ENCODE data around the gene PLS1. TPM values are rescaled to one million over a fixed set of nuclear protein-coding genes. Genes with fewer than 3 reads are reported as not detected.
"Not testable (repeated sequence)": the region's sequence is repeated elsewhere in the genome, so short reads cannot be mapped to it uniquely, and the experiment has no call there.

The PLS1 gene
- total and polyA plus RNA-seq, 7 experiments from 2014 or later = 1.6 to 6.4 (median 2.5) TPM

GRCh38 chr3:142601713-142602112, 5.5 kb downstream of the PLS1 start:
- peaks cover 0 to 1% (median 0%) of the 10 kb centered on the region in 11 donors for H3K9me3 Mint-ChIP-seq
- ATAC-seq = no peak
- Histone ChIP-seq H3K27me3 (ENCODE audit: control insufficient read depth in 2 of 2, insufficient read depth in 2 of 2, low read length in 2 of 2) (no peaks in the 10 kb centered on the region), H3K4me1 (ENCODE audit: control insufficient read depth in 2 of 2, insufficient read depth in 2 of 2, low read length in 2 of 2) (peaks cover 0 to 1% of the 10 kb centered on the region in 2 donors), H3K36me3 (ENCODE audit: control insufficient read depth in 2 of 3, insufficient read depth in 3 of 3, low read length in 3 of 3) (no peaks in the 10 kb centered on the region), H3K4me3 (ENCODE audit: low read length) (no peak overlapping the region), H3K9me3 (ENCODE audit: control insufficient read depth in 2 of 3, low read length in 3 of 3) (no peaks in the 10 kb centered on the region), H3K27ac (ENCODE audit: low read depth, low read length) (no peak overlapping the region)
- peaks cover 0 to 8% (median 0%) of the 10 kb centered on the region in 5 donors for H3K36me3 Mint-ChIP-seq
- peaks cover 0 to 18% (median 14%) of the 10 kb centered on the region in 7 donors for H3K4me1 Mint-ChIP-seq
- POLR2A ChIA-PET = interaction anchor here (0.7 kb wide), 1 partner anchor 9 kb away, joined by 3 read pairs; no protein-coding TSS in a partner anchor
- intact Hi-C loops (cut with micrococcal nuclease) = no loop called here
- no peak overlapping the region for H3K4me3 Mint-ChIP-seq
- CTCF ChIA-PET = no interaction called here
- DNase-seq = no peak
- H3K27me3 Mint-ChIP-seq = peaks cover 0 to 2% (median 0%) of the 10 kb centered on the region in 5 donors
- no peak overlapping the region for H3K27ac Mint-ChIP-seq

DNA sequence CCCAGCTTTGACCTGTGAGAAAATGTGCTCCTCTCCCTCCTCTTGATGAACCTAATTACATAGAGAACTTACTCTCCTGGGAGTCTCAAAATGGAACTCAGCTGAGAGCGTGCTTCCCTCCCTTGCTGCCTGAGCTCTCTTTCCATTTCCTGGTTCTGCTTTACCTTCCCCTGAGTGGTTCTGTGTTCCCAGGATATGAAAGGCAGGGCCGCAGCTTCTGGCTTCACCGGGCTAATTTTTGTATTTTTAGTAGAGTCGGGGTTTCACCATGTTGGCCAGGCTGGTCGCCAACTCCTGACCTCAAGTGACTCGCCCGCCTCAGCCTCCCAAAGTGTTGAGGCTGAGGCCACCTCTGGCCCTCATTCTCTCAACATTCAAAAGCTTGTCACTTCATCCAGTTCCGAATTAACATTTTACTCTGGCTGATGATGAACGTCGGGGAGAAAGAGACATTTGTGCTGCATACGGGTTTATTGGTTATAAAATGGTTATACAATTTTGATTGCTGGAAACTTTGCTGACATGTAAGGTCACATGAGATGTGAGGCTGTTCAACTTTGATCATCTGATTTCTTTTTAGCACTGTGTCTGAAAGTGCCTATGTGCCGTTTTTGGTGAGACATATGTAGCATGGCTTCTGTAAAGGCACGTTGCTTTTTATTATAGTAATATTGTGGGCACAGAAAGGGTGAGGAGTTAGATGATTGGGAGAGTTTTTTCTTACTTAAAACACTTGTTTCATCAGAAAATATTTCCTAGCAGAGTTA, 6.6 kb downstream of the PLS1 start:
- Mint-ChIP-seq H3K4me3 (no peak overlapping the region), H3K27me3 (peaks cover 0 to 2% (median 0%) of the 10 kb centered on the region in 5 donors), H3K9me3 (peaks cover 0 to 1% (median 0%) of the 10 kb centered on the region in 11 donors), H3K36me3 (peaks cover 0 to 8% (median 0%) of the 10 kb centered on the region in 5 donors), H3K4me1 (peaks cover 0 to 7% (median 7%) of the 10 kb centered on the region in 7 donors), H3K27ac (no peak overlapping the region)
- POLR2A ChIA-PET = interaction anchor here (0.5 kb wide), 1 partner anchor 383 kb away, joined by 3 read pairs; no protein-coding TSS in a partner anchor
- ATAC-seq (no peak), DNase-seq (no peak)
- Histone ChIP-seq H3K27me3 (ENCODE audit: control insufficient read depth in 2 of 2, insufficient read depth in 2 of 2, low read length in 2 of 2) (no peaks in the 10 kb centered on the region), H3K4me3 (ENCODE audit: low read length) (no peak overlapping the region), H3K4me1 (ENCODE audit: control insufficient read depth in 2 of 2, insufficient read depth in 2 of 2, low read length in 2 of 2) (no peaks in the 10 kb centered on the region), H3K36me3 (ENCODE audit: control insufficient read depth in 2 of 3, insufficient read depth in 3 of 3, low read length in 3 of 3) (no peaks in the 10 kb centered on the region), H3K9me3 (ENCODE audit: control insufficient read depth in 2 of 3, low read length in 3 of 3) (no peaks in the 10 kb centered on the region), H3K27ac (ENCODE audit: low read depth, low read length) (no peak overlapping the region)
- intact Hi-C loops (cut with micrococcal nuclease) = no loop called here
- CTCF ChIA-PET = no interaction called here

GRCh38 chr3:142603386-142603705, 7.2 kb downstream of the PLS1 start:
- POLR2A ChIA-PET; H3K9me3 ChIP-seq (ENCODE audit: control insufficient read depth in 2 of 3, low read length in 3 of 3); H3K27me3 ChIP-seq (ENCODE audit: control insufficient read depth in 2 of 2, insufficient read depth in 2 of 2, low read length in 2 of 2); H3K4me1 Mint-ChIP-seq; H3K4me1 ChIP-seq (ENCODE audit: control insufficient read depth in 2 of 2, insufficient read depth in 2 of 2, low read length in 2 of 2); H3K4me3 Mint-ChIP-seq; H3K4me3 ChIP-seq (ENCODE audit: low read length); H3K36me3 ChIP-seq (ENCODE audit: control insufficient read depth in 2 of 3, insufficient read depth in 3 of 3, low read length in 3 of 3); H3K9me3 Mint-ChIP-seq; H3K27ac Mint-ChIP-seq; ATAC-seq; H3K27ac ChIP-seq (ENCODE audit: low read depth, low read length); intact Hi-C loops (cut with micrococcal nuclease); H3K36me3 Mint-ChIP-seq; H3K27me3 Mint-ChIP-seq; DNase-seq: not testable (repeated sequence)
- CTCF ChIA-PET = interaction anchor here (0.7 kb wide), 1 partner anchor 550 kb away, joined by 5 read pairs; no protein-coding TSS in a partner anchor

- ChIA-PET POLR2A (no interaction called here), CTCF (no interaction called here)
- no peak overlapping the region for H3K27ac ChIP-seq (ENCODE audit: low read depth, low read length)
- no peaks in the 10 kb centered on the region for H3K27me3 ChIP-seq (ENCODE audit: control insufficient read depth in 2 of 2, insufficient read depth in 2 of 2, low read length in 2 of 2)
- Mint-ChIP-seq H3K9me3 (peaks cover 0 to 1% (median 0%) of the 10 kb centered on the region in 11 donors), H3K36me3 (peaks cover 0 to 5% (median 0%) of the 10 kb centered on the region in 5 donors), H3K27ac (no peak overlapping the region), H3K4me3 (no peak overlapping the region), H3K4me1 (no peaks in the 10 kb centered on the region), H3K27me3 (peaks cover 0 to 2% (median 0%) of the 10 kb centered on the region in 5 donors)
- ATAC-seq (no peak), DNase-seq (no peak)
- intact Hi-C loops (cut with micrococcal nuclease) = no loop called here
- no peaks in the 10 kb centered on the region for H3K9me3 ChIP-seq (ENCODE audit: control insufficient read depth in 2 of 3, low read length in 3 of 3)
- no peaks in the 10 kb centered on the region for H3K36me3 ChIP-seq (ENCODE audit: control insufficient read depth in 2 of 3, insufficient read depth in 3 of 3, low read length in 3 of 3)
- no peaks in the 10 kb centered on the region for H3K4me1 ChIP-seq (ENCODE audit: control insufficient read depth in 2 of 2, insufficient read depth in 2 of 2, low read length in 2 of 2)
- H3K4me3 ChIP-seq (ENCODE audit: low read length) = no peak overlapping the region
Observed at GRCh38 chr3:142604940-142605339, 8.7 kb downstream of the PLS1 start.

GRCh38 chr3:142608631-142609030, 12.4 kb downstream of the PLS1 start:
- DNase-seq (no peak), ATAC-seq (no peak)
- no peak overlapping the region for H3K27ac Mint-ChIP-seq
- no peak overlapping the region for H3K27ac ChIP-seq (ENCODE audit: low read depth, low read length)
- H3K36me3 ChIP-seq (ENCODE audit: control insufficient read depth in 2 of 3, insufficient read depth in 3 of 3, low read length in 3 of 3) = no peaks in the 10 kb centered on the region
- H3K9me3 Mint-ChIP-seq = no peaks in the 10 kb centered on the region
- H3K27me3 ChIP-seq (ENCODE audit: control insufficient read depth in 2 of 2, insufficient read depth in 2 of 2, low read length in 2 of 2) = no peaks in the 10 kb centered on the region
- ChIA-PET CTCF (no interaction called here), POLR2A (no interaction called here)
- no peaks in the 10 kb centered on the region for H3K36me3 Mint-ChIP-seq
- H3K27me3 Mint-ChIP-seq = peaks cover 0 to 2% (median 0%) of the 10 kb centered on the region in 5 donors
- H3K4me3 ChIP-seq (ENCODE audit: low read length) = no peak overlapping the region
- H3K4me3 Mint-ChIP-seq = no peak overlapping the region
- no peaks in the 10 kb centered on the region for H3K4me1 ChIP-seq (ENCODE audit: control insufficient read depth in 2 of 2, insufficient read depth in 2 of 2, low read length in 2 of 2)
- no peaks in the 10 kb centered on the region for H3K4me1 Mint-ChIP-seq
- intact Hi-C loops (cut with micrococcal nuclease) = no loop called here
- no peaks in the 10 kb centered on the region for H3K9me3 ChIP-seq (ENCODE audit: control insufficient read depth in 2 of 3, low read length in 3 of 3)

DNA sequence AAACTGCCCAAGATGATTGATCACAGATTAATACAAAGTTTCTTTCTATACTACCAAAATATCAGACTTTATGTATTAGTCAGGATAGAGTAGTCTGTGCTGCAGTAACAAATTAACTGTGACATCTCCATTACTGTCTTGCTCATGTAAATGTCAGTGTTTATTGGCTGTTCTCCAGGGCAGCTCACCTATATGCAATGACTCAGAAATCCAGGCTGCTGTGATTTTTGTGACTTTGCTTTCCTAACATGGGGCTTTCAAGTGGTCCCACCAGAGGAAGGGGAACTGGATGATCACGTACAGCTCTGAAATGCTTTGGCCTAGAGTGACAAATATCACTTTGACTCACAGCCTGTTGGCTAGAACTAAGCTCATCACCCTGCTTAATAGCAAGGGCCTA, 12.9 kb downstream of the PLS1 start:
- no peaks in the 10 kb centered on the region for H3K4me1 Mint-ChIP-seq
- Histone ChIP-seq H3K36me3 (ENCODE audit: control insufficient read depth in 2 of 3, insufficient read depth in 3 of 3, low read length in 3 of 3) (no peaks in the 10 kb centered on the region), H3K4me3 (ENCODE audit: low read length) (no peak overlapping the region), H3K4me1 (ENCODE audit: control insufficient read depth in 2 of 2, insufficient read depth in 2 of 2, low read length in 2 of 2) (no peaks in the 10 kb centered on the region), H3K27me3 (ENCODE audit: control insufficient read depth in 2 of 2, insufficient read depth in 2 of 2, low read length in 2 of 2) (no peaks in the 10 kb centered on the region), H3K9me3 (ENCODE audit: control insufficient read depth in 2 of 3, low read length in 3 of 3) (no peaks in the 10 kb centered on the region), H3K27ac (ENCODE audit: low read depth, low read length) (no peak overlapping the region)
- intact Hi-C loops (cut with micrococcal nuclease) = no loop called here
- ChIA-PET POLR2A (no interaction called here), CTCF (no interaction called here)
- no peak for ATAC-seq
- H3K27ac Mint-ChIP-seq = no peak overlapping the region
- H3K4me3 Mint-ChIP-seq = no peak overlapping the region
- no peak for DNase-seq
- peaks cover 0 to 2% (median 0%) of the 10 kb centered on the region in 5 donors for H3K27me3 Mint-ChIP-seq
- no peaks in the 10 kb centered on the region for H3K9me3 Mint-ChIP-seq
- no peaks in the 10 kb centered on the region for H3K36me3 Mint-ChIP-seq

GRCh38 chr3:142611206-142611605, 15.0 kb downstream of the PLS1 start:
- intact Hi-C loops (cut with micrococcal nuclease) = no loop called here
- Histone ChIP-seq H3K4me1 (ENCODE audit: control insufficient read depth in 2 of 2, insufficient read depth in 2 of 2, low read length in 2 of 2) (no peaks in the 10 kb centered on the region), H3K27ac (ENCODE audit: low read depth, low read length) (no peak overlapping the region), H3K9me3 (ENCODE audit: control insufficient read depth in 2 of 3, low read length in 3 of 3) (no peaks in the 10 kb centered on the region), H3K4me3 (ENCODE audit: low read length) (no peak overlapping the region), H3K27me3 (ENCODE audit: control insufficient read depth in 2 of 2, insufficient read depth in 2 of 2, low read length in 2 of 2) (no peaks in the 10 kb centered on the region), H3K36me3 (ENCODE audit: control insufficient read depth in 2 of 3, insufficient read depth in 3 of 3, low read length in 3 of 3) (no peaks in the 10 kb centered on the region)
- H3K27ac Mint-ChIP-seq = no peak overlapping the region
- POLR2A ChIA-PET = interaction anchor here (0.6 kb wide), 1 partner anchor 15 kb away, joined by 3 read pairs; no protein-coding TSS in a partner anchor
- no peaks in the 10 kb centered on the region for H3K36me3 Mint-ChIP-seq
- H3K9me3 Mint-ChIP-seq = no peaks in the 10 kb centered on the region
- no peak overlapping the region for H3K4me3 Mint-ChIP-seq
- DNase-seq (no peak), ATAC-seq (no peak)
- peaks cover 0 to 2% (median 0%) of the 10 kb centered on the region in 5 donors for H3K27me3 Mint-ChIP-seq
- no peaks in the 10 kb centered on the region for H3K4me1 Mint-ChIP-seq
- CTCF ChIA-PET = no interaction called here

All from naive thymus-derived CD4-positive, alpha-beta T cell (primary cell).